ENCODE data around the gene EPN2. TPM values are rescaled to one million over a fixed set of nuclear protein-coding genes. Genes with fewer than 3 reads are reported as not detected.

Gene EPN2
- total RNA-seq, 1 experiment from 2014 or later = 18.1 TPM

- no peak for DNase-seq (ENCODE audit: low spot score)
These were observed 144.7 kb downstream of the EPN2 start for GRCh38 chr17:19381741-19382444.

GRCh38 chr17:19382531-19383444 is 145.6 kb downstream of the EPN2 start:
- no peak for DNase-seq (ENCODE audit: low spot score)

GRCh38 chr17:19383681-19384470 is 146.7 kb downstream of the EPN2 start:
- no peak for DNase-seq (ENCODE audit: low spot score)

- DNase-seq (ENCODE audit: low spot score) = peak; percentile 69
These were observed 147.7 kb downstream of the EPN2 start for GRCh38 chr17:19384723-19385391.

- DNase-seq (ENCODE audit: low spot score) = no peak
These were observed 148.4 kb downstream of the EPN2 start for GRCh38 chr17:19385521-19385983.

Small RNAs within 50 kb of the gene (small RNA-seq; reads per million reads assigned to genes)
- 0.36 reads per million for gene MIR1180

Other genes starting within 250 kb of the EPN2 start
- 38.9 and 44.6 TPM in 2 replicates for gene FAM83G, start 232.6 kb upstream of the EPN2 start, total RNA-seq (2014; rRNA removed; shearing (Covaris generic))
- gene GRAP, start 190.4 kb upstream of the EPN2 start, total RNA-seq (2014; rRNA removed; shearing (Covaris generic)) = 1.2 and 1.5 TPM in 2 replicates
- not detected in 2 replicates for gene GRAPL, start 109.8 kb upstream of the EPN2 start, total RNA-seq (2014; rRNA removed; shearing (Covaris generic))
- 28.1 and 29.3 TPM in 2 replicates for gene B9D1, start 125.4 kb downstream of the EPN2 start, total RNA-seq (2014; rRNA removed; shearing (Covaris generic))
- gene MAPK7, start 141.1 kb downstream of the EPN2 start, total RNA-seq (2014; rRNA removed; shearing (Covaris generic)) = 5.6 and 6.4 TPM in 2 replicates
- gene MFAP4, start 149.8 kb downstream of the EPN2 start, total RNA-seq (2014; rRNA removed; shearing (Covaris generic)) = not detected in 2 replicates
- not detected in 2 replicates for gene RNF112, start 173.9 kb downstream of the EPN2 start, total RNA-seq (2014; rRNA removed; shearing (Covaris generic))

All from HT-29 (cell line).